ENCODE results near the gene TMEM132D. TPM values are rescaled to one million over a fixed set of nuclear protein-coding genes. Genes with fewer than 3 reads are reported as not detected.

TMEM132D gene
- total and polyA plus RNA-seq, 4 donors = 0.06 to 0.20 (median 0.13) TPM

DNA sequence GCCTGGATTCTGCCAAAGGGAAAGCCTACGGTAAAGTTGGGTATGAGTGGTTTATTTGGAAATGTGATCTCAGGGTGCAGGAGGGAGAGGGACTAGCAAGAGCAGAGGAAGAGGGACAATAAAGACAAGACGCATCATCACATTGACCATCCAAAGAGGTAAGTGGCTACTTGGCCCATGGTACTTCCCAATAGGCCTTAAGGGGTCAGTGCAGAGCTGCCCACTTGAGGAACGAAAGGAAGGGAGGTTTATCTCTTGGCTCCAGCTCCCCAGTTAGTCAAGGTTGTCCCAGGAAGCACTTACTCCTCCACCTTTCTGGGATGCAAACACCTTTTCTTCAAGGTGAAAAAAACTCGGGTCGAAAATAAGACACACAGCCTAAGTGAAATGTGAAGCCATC, 323.9 kb downstream of the TMEM132D start:
- no peaks in the 10 kb centered on the region for H3K27me3 ChIP-seq (ENCODE audit: control insufficient read depth in 3 of 3, insufficient read depth in 3 of 3, low read length in 2 of 3)
- H3K36me3 ChIP-seq (ENCODE audit: control insufficient read depth in 4 of 4, insufficient read depth in 4 of 4, low read length in 4 of 4) = no peaks in the 10 kb centered on the region
- H3K4me1 ChIP-seq (ENCODE audit: control insufficient read depth in 5 of 5, insufficient read depth in 5 of 5, low read length in 5 of 5) = no peaks in the 10 kb centered on the region
- H3K27ac ChIP-seq (ENCODE audit: low read depth in 1 of 2, low read length in 1 of 2) = no peak overlapping the region
- H3K9me3 ChIP-seq (ENCODE audit: control insufficient read depth in 4 of 4, insufficient read depth in 3 of 4, low read length in 3 of 4) = peaks cover 0 to 4% (median 0%) of the 10 kb centered on the region in 4 donors
- DNase-seq = no peak
- ATAC-seq (ENCODE audit: insufficient read depth, low FRiP score) = no peak
- no peak overlapping the region for H3K4me3 ChIP-seq
- WGBS, 2 donors = 84 to 93% methylated on average over 5 of the region's 5 CpGs
- TF ChIP-seq CTCF (IDR thresholded peaks at IDR 0.05; ENCODE audit: control extremely low read depth, extremely low read depth) = no peak
- H3K9ac ChIP-seq (ENCODE audit: insufficient read depth in 1 of 2, low read length in 2 of 2) = no peak overlapping the region

DNA sequence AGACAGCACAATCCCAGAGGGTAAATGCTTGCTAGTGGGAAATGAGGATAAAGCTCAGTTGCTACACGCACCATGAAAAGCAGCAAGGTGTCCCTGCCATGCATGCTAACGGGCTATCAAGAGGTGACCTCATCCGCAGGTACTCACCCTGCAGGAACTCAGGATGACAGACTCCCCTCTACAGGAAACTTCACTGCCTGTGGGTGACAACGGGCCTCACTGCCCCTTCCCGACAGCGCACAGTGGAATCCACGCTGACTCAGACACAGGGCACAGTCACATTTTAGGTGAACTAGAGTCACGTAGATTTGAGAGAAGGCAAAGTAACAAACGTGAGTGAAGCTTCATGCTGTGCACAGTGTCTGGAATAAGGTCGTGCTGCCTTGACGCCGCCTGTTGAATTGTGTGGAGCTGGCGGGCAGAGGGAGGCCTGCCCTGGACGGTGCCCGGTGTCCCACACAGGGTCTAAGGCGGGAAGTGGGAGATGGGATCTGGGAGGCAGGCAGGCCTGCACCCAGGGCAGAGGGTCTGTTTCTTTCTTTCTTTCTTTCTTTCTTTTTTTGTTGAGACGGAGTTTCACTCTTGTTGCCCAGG, 331.8 kb downstream of the TMEM132D start:
- WGBS, 2 donors = 85 to 86% methylated on average over 17 of the region's 17 CpGs
- no peaks in the 10 kb centered on the region for H3K27me3 ChIP-seq (ENCODE audit: control insufficient read depth in 3 of 3, insufficient read depth in 3 of 3, low read length in 2 of 3)
- no peaks in the 10 kb centered on the region for H3K36me3 ChIP-seq (ENCODE audit: control insufficient read depth in 4 of 4, insufficient read depth in 4 of 4, low read length in 4 of 4)
- no peak for TF ChIP-seq CTCF (IDR thresholded peaks at IDR 0.05; ENCODE audit: control extremely low read depth, extremely low read depth)
- ATAC-seq (ENCODE audit: insufficient read depth, low FRiP score) = no peak
- no peaks in the 10 kb centered on the region for H3K9me3 ChIP-seq (ENCODE audit: control insufficient read depth in 4 of 4, insufficient read depth in 3 of 4, low read length in 3 of 4)
- no peak overlapping the region for H3K4me3 ChIP-seq
- no peak overlapping the region for H3K27ac ChIP-seq (ENCODE audit: low read depth in 1 of 2, low read length in 1 of 2)
- H3K4me1 ChIP-seq (ENCODE audit: control insufficient read depth in 5 of 5, insufficient read depth in 5 of 5, low read length in 5 of 5) = no peaks in the 10 kb centered on the region
- DNase-seq = no peak
- no peak overlapping the region for H3K9ac ChIP-seq (ENCODE audit: insufficient read depth in 1 of 2, low read length in 2 of 2)

DNA sequence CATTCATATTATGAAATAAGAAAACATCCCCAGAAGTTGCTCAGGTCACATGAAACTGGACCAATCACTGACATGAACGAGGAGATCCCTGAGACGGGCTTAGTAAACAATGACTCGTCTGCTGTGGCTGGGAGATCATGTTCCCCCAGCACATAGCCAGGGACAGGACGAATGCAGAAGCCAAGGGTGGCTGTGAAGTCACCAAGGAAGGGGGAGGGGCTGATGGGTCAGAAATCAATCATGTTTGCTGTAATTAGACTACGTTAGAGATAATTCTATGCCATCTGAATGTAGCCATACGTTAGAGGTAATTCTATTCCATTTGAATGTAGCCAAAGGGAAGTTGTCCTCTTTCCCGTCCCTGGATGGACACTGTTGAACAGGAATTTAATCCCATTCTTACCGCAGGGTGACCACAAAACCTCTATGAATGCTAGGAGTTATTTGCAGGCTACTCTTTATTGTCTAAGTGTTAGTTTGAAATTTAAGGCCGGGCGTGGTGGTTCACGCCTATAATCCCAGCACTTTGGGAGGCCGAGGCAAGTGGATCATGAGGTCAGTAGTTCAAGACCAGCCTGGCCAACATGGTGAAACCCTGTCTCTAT, 332.9 kb downstream of the TMEM132D start:
- no peaks in the 10 kb centered on the region for H3K4me1 ChIP-seq (ENCODE audit: control insufficient read depth in 5 of 5, insufficient read depth in 5 of 5, low read length in 5 of 5)
- TF ChIP-seq CTCF (IDR thresholded peaks at IDR 0.05; ENCODE audit: control extremely low read depth, extremely low read depth) = no peak
- ATAC-seq (ENCODE audit: insufficient read depth, low FRiP score) = no peak
- H3K9me3 ChIP-seq (ENCODE audit: control insufficient read depth in 4 of 4, insufficient read depth in 3 of 4, low read length in 3 of 4) = no peaks in the 10 kb centered on the region
- no peak overlapping the region for H3K27ac ChIP-seq (ENCODE audit: low read depth in 1 of 2, low read length in 1 of 2)
- no peak overlapping the region for H3K9ac ChIP-seq (ENCODE audit: insufficient read depth in 1 of 2, low read length in 2 of 2)
- DNase-seq = no peak
- H3K36me3 ChIP-seq (ENCODE audit: control insufficient read depth in 4 of 4, insufficient read depth in 4 of 4, low read length in 4 of 4) = no peaks in the 10 kb centered on the region
- no peaks in the 10 kb centered on the region for H3K27me3 ChIP-seq (ENCODE audit: control insufficient read depth in 3 of 3, insufficient read depth in 3 of 3, low read length in 2 of 3)
- WGBS, 2 donors = 75 to 76% methylated on average over 12 of the region's 12 CpGs
- no peak overlapping the region for H3K4me3 ChIP-seq
